ENCODE results near the gene CPEB1.
A peak's percentile ranks its signal among the peaks of the same experiment; 100 is the strongest.
"Not testable (repeated sequence)": the region's sequence is repeated elsewhere in the genome, so short reads cannot be mapped to it uniquely, and the experiment has no call there.

CPEB1 gene

GRCh38 chr15:82649226-82649999, 2.2 kb upstream of the CPEB1 start:
- no peak overlapping the region for H3K4me3 ChIP-seq (ENCODE audit: low read depth, low read length)
- TF ChIP-seq CTCF (IDR thresholded peaks at IDR 0.05; ENCODE audit: borderline replicate concordance, insufficient read depth, low read depth, low read length), result no peak

- H3K4me3 ChIP-seq (ENCODE audit: low read depth, low read length), result peak overlapping the region; percentile 19
- no peak for TF ChIP-seq CTCF (IDR thresholded peaks at IDR 0.05; ENCODE audit: borderline replicate concordance, insufficient read depth, low read depth, low read length)
Measured at GRCh38 chr15:82648257-82649103, 1.3 kb upstream of the CPEB1 start.

GRCh38 chr15:82647835-82648256, 683 bp upstream of the CPEB1 start:
- TF ChIP-seq CTCF (IDR thresholded peaks at IDR 0.05; ENCODE audit: borderline replicate concordance, insufficient read depth, low read depth, low read length), result no peak
- H3K4me3 ChIP-seq (ENCODE audit: low read depth, low read length), result peak overlapping the region; percentile 19

GRCh38 chr15:82646250-82647044, 716 bp downstream of the CPEB1 start:
- no peak overlapping the region for H3K4me3 ChIP-seq (ENCODE audit: low read depth, low read length)
- no peak for TF ChIP-seq CTCF (IDR thresholded peaks at IDR 0.05; ENCODE audit: borderline replicate concordance, insufficient read depth, low read depth, low read length)

- H3K4me3 ChIP-seq (ENCODE audit: low read depth, low read length), result not testable (repeated sequence)
Measured at GRCh38 chr15:82644967-82645852, 2.0 kb downstream of the CPEB1 start.

- TF ChIP-seq CTCF (IDR thresholded peaks at IDR 0.05; ENCODE audit: borderline replicate concordance, insufficient read depth, low read depth, low read length), result no peak
- no peak overlapping the region for H3K4me3 ChIP-seq (ENCODE audit: low read depth, low read length)
Measured at GRCh38 chr15:82643992-82644391, 3.2 kb downstream of the CPEB1 start.

All from GM12875 (cell line).